ENCODE measurements around the gene PSMD3.

The PSMD3 gene

DNA sequence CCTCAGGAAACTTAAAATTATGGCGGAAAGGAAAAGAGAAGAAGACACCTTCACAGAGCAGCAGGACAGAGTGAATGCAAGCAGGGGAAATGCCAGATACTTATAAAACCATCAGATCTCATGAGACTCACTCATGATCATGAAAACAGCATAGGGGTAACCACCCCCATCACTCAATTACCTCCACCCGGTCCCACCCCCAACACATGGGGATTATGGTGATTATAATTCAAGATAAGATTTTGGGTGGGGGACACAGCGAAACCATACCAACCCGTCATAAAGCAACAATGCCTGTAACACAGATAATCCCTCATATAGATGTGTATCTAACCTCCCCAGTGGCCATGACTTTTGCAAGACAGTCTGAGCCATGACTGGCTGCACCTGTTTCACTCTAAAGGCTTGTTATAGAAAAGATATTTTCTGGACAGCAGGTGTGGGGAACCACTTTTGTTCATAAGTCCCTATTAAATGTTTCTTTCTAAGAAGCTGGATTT, 24.8 kb upstream of the PSMD3 start:
- FAIRE-seq (no peak), DNase-seq (ENCODE audit: insufficient read length, low spot score) (no peak)

DNA sequence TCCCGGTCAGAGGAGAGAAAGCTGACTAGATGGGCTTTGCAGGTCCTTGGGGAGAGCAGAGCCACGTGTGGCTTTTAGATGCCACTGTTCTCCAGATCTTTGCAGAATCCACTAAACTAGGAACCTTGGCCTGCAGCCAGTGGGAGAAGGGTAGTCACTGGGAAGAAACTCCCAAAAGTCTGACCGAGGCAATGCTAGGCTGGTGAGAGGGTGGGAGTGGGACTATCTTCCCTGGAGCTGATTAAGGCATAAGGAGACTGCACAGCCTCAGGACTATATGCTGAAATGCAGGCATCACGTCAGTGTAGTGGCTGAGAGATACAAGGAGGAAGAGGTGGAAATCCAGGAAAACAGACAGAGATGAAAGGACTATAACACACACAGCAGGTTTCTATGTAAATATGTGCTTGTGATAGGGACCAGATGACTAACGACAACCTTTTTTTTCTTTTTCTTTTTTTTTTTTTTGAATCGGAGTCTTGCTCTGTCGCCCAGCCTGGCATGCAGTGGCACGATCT, 20.0 kb upstream of the PSMD3 start:
- DNase-seq (ENCODE audit: insufficient read length, low spot score): no peak
- FAIRE-seq: no peak

DNA sequence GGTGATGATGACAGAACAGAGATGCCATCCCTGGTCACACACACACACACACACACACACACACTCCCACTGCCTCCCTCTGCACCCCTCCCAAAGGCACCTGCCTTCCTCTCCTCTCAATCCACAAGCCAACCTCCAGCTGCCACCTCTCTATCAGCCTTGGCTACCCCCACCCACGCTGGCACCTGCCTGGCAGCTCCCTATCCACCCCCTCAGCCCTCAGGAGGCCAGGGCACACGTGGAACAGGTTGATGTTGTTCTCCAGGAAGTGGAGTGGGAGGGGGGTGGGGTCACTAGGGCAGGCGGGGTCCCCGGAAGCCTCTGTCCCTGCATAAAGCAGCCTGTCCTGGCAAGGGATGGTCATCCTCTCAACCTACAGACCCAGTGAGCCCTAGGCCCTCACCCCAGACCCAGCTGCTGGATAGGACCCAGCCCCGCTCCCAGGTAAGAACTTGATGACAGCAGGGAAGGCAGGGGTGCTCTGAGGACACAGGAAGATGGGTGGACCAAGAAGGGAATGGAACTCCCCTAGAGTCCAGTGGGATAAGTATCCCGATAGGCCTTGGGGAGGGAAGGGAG, 17.9 kb upstream of the PSMD3 start, which contains the start of gene GSDMA:
GSDMA (plus strand) TSS at position 363 of the 579 bp plus-strand sequence. CDS start 2,684 bp downstream, outside the sequence.
- DNase-seq (ENCODE audit: insufficient read length, low spot score) (no peak), FAIRE-seq (peak; percentile 85)

DNA sequence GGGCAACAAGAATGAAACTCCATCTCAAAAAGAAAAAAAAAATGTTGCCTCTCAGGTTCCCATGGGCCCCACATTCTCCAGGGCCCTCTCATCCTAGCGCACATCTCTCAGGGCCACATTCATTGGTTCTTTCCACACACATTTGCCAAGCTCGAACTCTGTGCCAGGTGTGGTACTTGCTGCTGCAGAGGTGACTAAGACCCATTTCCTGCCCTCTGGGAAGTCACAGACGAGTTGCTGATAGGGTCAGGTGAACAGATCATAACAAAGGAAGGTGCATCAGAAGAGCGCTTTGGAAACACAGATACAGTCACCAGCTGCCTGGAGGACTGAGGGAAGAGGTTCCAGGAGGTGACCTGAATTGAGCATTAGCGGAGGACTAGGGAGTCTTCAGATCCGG, 16.8 kb upstream of the PSMD3 start:
- FAIRE-seq (peak; percentile 71), DNase-seq (ENCODE audit: insufficient read length, low spot score) (no peak)

DNA sequence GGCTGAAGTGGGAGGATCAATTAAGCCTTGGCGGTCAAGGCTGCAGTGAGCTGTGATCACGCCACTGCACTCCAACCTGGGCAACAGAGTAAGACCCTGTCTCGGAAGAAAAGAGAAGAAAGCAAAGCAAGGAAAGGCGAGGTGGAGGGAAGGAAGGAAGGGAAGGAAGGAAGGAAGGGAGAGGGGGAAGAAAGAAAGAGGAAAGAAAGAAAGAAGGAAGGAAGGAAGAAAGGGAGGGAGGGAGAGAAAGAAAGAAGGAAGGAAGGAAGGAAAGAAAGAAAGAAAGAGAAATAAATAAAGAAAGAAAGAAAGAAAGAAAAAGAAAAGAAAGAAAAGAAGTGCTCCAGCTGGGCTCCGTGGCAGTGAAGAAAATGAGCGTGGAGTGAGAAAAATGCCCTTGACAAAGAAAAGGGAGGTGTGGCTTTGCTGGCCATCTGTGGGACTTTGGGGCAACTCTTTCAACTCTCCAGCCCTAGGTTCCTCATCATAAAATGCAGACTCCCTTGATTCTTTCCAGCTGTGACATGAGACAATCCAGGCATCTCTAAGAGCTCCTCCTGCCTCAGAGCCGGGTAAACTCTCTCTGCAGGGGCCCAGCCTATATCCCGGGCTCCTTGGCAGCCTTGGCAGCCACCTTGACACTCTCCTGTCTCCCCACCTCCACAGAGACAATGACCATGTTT, 15.4 kb upstream of the PSMD3 start:
- FAIRE-seq: no peak

GRCh38 chr17:39966771-39967170, 13.8 kb upstream of the PSMD3 start:
- no peak for DNase-seq (ENCODE audit: insufficient read length, low spot score)
- FAIRE-seq: no peak

More for the DNA sequence above, 15.4 kb upstream of the PSMD3 start:
- DNase-seq (ENCODE audit: insufficient read length, low spot score): no peak

- FAIRE-seq (no peak), DNase-seq (ENCODE audit: insufficient read length, low spot score) (no peak)
These were observed 11.8 kb upstream of the PSMD3 start for GRCh38 chr17:39968761-39969160.

DNA sequence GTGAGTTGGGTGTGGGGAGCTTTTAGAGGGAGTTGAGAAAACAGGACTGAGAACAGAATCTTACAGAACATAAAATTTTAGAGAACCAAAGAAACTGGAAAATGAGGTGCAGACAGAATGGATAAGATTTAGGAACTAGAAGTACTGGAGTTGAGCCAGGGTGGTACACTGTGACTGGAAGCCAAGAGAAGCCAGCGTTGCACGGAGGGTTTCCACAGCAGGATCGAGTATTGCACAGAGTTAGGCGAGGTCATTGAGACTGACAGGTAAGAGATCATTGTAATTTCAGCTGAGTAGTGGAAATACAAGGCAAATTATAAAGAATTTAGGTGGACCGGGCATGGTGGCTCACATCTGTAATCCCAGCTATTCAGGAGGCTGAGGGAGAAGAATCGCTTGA, 11.2 kb upstream of the PSMD3 start:
- FAIRE-seq: no peak
- no peak for DNase-seq (ENCODE audit: insufficient read length, low spot score)

GRCh38 chr17:39970157-39970692, 10.4 kb upstream of the PSMD3 start:
- FAIRE-seq: no peak

GRCh38 chr17:39971076-39971603, 9.5 kb upstream of the PSMD3 start:
- DNase-seq (ENCODE audit: insufficient read length, low spot score): no peak
- no peak for FAIRE-seq

More at GRCh38 chr17:39970157-39970692, 10.4 kb upstream of the PSMD3 start:
- DNase-seq (ENCODE audit: insufficient read length, low spot score): no peak

GRCh38 chr17:39972271-39972670, 8.3 kb upstream of the PSMD3 start:
- DNase-seq (ENCODE audit: insufficient read length, low spot score) (no peak), FAIRE-seq (no peak)

- DNase-seq (ENCODE audit: insufficient read length, low spot score): no peak
- FAIRE-seq: peak; percentile 9
These were observed 7.1 kb upstream of the PSMD3 start for GRCh38 chr17:39973496-39973895.

GRCh38 chr17:39974433-39974832, 6.2 kb upstream of the PSMD3 start:
- DNase-seq (ENCODE audit: insufficient read length, low spot score) (no peak), FAIRE-seq (no peak)

DNA sequence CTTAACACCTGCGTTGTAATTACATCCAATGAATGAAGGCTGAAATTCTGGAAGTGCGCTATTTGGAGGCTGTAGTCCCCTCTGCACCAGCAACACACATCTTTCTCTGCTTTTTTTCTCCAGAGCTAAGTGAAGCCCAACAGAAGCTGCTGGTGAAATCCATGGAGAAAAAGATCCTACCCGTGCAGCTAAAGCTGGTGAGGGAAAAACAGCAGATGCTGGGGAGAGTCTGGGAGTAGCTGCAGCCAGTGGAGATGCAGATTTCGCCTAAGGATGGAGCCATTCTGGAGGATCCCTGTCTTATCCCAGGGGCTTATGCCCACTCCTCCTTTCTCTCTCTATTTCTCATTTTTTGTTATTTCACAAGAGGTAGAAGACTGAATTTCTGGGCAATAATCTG, 4.8 kb upstream of the PSMD3 start:
- DNase-seq (ENCODE audit: insufficient read length, low spot score): no peak
- FAIRE-seq: no peak

- DNase-seq (ENCODE audit: insufficient read length, low spot score) (peak; percentile 50), FAIRE-seq (no peak)
These were observed 1.5 kb upstream of the PSMD3 start for GRCh38 chr17:39979016-39979670.

- DNase-seq (ENCODE audit: insufficient read length, low spot score) (peak; percentile 52), FAIRE-seq (peak; percentile 36)
These were observed 685 bp upstream of the PSMD3 start for GRCh38 chr17:39979893-39980350.

DNA sequence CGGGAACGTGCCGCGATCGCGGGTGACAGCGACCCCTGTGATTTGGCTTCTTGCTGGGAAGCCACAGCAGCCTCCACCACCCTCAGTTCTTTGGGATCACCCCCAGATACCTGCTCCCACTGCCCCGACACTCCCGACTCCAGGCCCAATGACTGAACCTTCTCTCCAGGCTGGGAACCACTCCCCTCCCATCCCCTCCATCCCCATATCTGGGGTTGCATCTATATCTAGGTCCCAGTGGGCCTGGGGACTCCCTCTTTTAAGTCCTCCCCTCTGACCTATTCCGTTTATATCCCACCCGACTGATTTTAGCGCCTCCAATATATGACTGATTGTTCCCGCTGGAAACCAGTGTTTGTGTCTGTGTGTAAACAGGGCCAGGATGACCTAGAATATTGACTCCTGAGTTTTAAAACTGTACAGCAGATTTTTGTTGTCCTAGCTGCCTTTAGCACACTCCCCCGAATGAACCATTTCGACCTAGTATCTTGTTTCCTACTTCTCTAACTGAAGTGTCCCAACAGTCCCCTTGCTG, 667 bp downstream of the PSMD3 start:
- DNase-seq (ENCODE audit: insufficient read length, low spot score) (no peak), FAIRE-seq (no peak)

DNA sequence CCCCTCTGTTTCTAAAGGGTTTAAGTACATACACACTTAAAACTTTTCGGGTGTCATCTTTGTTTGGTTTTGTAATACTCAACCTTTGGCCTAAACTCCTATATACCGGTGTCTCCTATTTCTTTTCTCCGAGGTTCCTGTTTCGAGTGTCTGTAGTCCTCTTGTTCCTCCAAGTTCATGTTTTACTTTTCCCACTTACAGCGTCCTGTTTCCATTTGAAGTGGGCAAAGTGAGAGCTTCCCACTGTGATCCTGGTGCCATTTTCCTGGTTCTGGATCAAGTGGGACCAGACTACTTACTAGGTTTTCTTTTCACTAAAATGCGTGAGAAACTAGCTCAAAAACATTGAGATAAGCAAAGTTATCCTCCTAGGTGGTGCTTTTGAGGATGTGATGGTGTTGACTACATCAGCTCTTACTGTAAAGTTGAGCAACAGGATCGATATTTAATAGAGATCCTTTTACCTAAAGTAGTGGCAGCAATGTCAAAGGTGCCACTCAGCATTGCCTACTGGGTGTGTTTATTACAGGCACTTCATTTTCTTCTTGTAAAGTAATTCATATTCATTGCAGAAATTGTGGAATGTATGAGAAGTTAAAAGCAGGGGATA, 1.3 kb downstream of the PSMD3 start:
- DNase-seq (ENCODE audit: insufficient read length, low spot score) (no peak), FAIRE-seq (no peak)

- DNase-seq (ENCODE audit: insufficient read length, low spot score) (no peak), FAIRE-seq (no peak)
These were observed 7.7 kb downstream of the PSMD3 start for GRCh38 chr17:39988206-39988810.

DNA sequence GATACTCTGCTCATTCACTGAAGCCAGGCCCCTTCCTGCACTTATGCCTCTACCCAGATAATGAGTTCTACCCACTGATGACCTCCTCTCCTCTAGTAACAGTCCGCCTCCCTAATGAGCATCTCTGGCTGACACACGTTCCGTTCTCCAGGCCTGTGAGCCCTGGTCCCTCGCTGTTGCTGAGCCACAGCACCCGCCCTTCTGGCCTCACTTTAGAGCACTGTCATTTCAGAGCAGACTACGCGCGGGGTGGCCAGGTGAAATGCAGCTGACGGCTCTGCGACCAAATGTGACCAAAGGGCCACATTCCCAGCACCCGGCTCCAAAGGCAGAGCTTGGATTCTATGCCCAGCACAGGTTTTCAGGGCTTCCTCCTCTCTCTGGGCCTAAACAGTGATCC, 13.8 kb downstream of the PSMD3 start:
- no peak for DNase-seq (ENCODE audit: insufficient read length, low spot score)
- FAIRE-seq: no peak

Data from HTR-8/SVneo (cell line).